Activated CD8-positive, alpha-beta memory T cell treated with anti-CD3 and anti-CD28 coated beads, Interleukin-2, amount 50 U/mL, for 24 hours (primary cell): ENCODE results near the gene KLHL2.
"Not testable (repeated sequence)": the region's sequence is repeated elsewhere in the genome, so short reads cannot be mapped to it uniquely, and the experiment has no call there.

Experiments used
- DNase-seq: peaks from one replicate; pipeline ENCODE4 v3.0.0-alpha.2; 2020; ENCODE audit errors: extremely low read depth

Gene KLHL2

DNA sequence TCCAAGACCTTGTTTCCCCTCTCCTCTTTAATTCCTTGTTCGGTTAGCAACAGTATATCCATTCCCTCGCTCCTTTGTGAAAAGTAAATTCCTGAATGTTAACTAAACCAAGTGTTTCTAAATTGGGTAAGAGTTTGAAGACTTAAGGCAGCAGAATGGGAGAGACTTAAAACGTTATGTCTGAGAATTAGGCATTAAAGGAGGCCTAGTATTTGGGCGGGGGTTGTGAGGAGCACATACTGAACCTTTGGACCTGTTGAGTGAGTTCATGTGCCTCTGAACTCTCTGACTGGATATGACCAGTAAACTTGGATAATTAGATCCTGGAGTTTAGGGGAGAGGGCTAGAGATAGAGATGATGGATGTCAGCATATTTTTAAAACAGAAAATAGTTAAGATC is 121.3 kb downstream of the KLHL2 start:
- DNase-seq: no peak

DNA sequence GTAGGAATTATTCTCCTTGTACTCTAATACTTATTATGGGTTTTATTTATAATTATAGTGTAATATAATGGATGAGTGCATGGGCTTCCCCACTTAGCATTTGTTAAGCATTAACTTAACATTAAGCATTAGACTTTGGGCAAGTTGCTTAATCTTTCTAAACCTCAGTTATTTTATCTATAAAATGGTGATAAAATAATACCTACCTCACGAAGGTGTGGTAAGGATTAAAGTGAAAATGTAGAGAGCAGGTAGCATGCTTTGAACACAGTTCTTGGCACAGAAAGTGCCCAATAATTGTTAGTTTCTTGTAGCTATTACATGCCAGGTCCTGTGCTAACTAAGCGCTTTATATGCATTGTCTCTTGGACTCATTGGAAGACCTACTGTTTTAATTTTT is 122.7 kb downstream of the KLHL2 start:
- no peak for DNase-seq

DNA sequence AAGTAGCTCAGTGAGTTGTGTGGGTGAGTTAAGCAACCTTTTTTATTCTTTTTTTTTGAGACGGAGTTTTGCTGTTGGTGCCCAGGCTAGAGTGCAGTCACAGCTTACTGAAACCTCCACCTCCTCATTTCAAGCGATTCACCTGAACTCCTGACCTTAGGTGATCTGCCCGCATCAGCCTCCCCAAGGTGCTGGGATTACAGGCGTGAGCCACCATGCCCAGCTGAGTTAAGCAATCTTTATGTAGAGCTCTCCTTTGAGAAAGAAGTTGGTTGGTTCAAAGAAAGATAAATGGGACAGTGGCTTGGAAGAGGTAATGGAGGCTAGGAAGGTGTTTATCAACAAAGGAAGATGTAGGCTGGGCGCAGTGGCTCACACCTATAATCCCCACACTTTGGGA is 123.3 kb downstream of the KLHL2 start:
- no peak for DNase-seq

DNA sequence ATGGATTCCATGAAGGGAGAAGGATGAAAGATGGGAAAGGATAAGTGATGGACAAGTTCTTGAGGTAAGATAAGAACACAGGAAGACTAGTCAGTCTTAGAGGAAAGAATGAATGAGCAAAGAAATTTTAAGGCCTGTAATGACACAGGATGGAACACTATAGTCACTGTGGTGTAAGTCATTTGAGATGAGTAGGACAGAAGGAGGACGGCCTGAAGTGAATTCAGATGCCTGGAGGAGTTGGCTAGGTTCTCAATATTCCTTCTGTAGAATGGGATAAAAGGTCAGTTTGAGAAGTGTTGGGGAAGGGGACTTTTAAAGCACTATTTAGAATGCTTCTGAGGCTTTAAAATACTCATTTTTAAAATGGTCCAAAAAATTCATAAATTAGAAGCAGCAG is 124.0 kb downstream of the KLHL2 start:
- DNase-seq: no peak

DNA sequence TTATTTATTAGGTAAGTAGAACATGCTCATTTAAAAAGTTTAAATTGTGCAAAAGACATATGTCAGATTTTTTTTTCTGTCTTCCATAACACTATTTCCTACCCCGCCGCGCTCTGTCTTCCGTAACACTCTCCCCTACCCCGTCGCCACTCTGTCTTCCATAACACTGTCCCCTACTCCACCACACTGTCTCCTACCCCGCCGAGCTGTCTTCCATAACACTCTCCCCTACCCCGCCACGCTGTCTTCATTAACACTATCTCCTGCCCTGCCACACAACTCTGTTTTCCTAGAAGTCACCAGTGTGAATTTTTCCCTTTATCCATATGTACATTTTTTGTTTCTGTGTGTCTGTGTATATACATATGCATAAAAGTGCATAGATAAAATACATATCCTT is 124.5 kb downstream of the KLHL2 start:
- DNase-seq: no peak

DNA sequence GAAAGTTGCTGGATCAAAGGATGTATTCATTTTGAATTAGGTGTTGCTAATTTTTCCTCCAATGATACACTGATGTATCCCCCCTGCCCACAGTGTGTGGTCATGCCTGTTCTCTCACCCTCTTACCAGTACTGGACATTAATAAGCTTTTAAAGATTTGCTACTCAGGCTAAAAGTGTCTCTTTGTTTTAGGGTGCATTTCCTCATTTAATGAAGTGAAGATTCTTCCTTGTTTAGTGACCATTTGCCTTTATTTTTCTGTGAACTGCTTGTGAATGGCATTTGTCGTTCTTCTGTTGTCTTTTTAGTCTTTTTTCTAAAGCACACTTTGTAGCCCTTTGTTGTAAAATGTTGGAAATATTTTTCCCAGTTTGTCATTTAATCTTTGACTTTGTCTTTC is 125.1 kb downstream of the KLHL2 start:
- DNase-seq: no peak

DNA sequence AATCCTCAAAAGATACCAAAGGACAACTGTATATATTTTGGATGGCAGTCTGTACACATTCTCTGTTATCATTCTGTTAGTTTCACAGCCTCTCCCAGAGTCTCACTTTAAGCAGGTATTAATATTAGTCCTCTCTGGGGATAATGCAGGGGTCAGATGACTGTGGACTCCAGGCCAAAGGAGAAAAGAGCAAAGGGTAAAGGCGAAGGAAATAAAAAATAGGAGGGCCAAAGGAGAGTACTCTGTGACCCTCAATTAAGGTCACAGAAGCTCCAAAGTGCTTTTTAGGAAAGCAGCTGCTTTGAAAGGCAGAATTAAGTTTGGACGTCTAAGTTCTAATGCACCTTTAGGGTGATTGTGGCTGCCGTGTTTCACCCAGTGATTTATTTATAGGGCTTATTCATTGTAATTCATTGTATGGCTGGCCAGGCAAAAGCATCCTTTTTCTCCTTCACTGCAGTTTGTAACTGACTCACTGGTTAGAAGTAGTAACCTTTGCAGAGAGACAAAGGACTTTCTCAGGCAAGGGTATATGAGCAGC is 127.9 kb downstream of the KLHL2 start:
- DNase-seq: no peak

DNA sequence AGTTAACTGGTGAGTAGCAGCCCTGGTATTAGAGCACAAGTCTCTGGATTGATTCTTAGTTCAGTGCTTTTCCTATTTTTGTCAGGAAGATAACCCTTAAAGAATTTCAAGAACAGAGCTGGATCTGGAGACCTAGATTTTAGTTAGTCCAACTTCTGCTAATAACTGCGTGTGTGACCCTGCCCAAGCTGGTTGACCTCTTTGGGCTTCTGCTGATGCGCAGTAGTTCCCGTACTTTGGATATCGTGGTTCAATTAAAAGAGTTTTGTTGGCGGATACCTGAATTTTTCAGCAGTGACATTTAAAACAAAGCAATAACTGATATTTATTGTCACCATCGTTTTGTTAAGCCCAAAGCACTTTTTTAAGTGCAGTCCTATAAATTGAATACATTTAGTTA is 129.4 kb downstream of the KLHL2 start:
- DNase-seq: no peak

DNA sequence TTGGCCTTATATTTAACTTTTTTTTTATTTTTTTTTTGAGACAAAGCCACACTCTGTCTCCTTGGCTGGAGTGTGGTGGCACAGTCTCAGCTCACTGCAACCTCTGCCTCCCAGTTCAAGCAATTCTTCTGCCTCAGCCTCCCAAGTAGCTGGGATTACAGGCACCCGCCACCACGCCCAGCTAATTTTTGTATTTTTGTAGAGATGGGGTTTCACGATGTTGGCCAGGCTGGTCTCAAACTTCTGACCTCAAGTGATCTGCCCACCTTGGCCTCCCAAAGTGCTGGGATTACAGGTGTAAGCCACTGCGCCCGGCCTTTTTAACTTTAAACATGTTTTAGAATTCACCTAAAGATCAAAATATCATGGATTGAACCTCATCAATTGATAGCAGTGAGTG is 135.0 kb downstream of the KLHL2 start:
- DNase-seq: not testable (repeated sequence)

DNA sequence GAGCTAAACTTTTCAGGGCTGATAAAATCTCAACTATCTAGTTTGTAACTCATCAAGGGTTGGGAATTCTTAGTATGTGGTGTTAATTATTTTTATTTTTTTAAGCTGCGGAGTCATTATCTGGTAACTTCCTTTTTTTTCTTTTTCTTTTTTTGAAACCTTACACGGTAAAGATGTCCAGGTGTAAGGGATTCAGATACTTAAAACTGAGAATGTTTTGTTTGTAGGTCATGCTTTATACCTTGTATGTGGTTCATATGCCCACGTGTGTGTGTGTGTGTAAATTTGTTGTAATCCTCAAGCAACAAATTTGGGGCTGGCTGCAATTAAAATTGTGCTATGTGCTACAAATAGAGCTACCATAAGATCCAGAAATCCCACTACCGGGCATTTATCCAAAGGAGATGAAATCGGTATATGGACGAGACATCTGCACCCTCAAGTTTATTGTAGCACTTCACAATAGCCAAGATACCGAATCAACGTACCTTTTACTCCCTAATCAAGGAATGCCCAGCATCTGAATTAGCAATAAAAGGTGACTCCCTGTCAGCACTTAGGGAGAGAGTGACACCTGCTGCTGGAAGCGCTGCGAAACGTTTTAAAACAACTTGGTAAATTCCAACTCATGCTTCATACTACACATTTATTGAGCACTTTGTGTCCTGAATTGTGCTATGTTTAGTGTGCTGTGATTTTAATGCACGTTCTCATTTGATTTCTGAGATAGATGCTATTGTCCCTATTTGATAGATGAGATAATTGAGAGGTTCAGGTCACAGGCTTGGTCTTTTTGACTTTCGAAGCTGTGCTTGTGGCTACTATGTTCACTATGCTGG is 136.2 kb downstream of the KLHL2 start:
- DNase-seq: no peak

DNA sequence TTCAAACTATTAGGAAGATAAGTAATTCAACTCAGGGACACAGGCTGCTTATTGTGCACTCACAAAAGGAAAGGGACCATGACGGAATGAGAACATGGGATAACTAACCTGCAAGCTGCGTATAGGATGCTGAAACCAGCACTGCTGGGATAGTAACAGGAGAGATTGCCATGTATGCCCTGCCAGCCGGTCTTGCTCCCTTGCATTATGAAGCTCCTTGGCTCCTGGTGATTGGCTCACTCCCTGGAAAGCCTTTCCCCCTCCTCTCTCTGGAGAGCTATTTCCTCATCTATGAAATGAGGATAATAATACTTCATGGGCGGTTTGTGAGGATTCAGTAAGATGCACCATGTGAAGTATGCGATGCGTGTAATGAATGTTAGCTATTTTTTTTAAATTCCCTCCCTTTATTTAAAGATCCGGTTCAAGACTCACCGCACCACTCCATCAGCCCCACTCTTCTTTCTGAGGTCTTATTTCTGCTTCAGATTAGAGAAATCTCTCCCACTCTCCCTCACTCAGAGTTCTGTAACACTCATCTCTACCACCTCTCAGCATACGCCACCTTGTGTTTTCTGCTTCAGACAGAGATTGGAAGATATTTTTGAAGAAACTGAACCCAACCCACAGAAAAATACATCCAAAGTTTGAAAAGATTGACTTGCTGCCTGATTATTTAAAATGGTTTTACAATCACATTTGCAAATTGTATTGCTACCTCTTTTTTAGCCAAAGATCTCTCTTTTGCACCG is 138.5 kb downstream of the KLHL2 start:
- DNase-seq: no peak

DNA sequence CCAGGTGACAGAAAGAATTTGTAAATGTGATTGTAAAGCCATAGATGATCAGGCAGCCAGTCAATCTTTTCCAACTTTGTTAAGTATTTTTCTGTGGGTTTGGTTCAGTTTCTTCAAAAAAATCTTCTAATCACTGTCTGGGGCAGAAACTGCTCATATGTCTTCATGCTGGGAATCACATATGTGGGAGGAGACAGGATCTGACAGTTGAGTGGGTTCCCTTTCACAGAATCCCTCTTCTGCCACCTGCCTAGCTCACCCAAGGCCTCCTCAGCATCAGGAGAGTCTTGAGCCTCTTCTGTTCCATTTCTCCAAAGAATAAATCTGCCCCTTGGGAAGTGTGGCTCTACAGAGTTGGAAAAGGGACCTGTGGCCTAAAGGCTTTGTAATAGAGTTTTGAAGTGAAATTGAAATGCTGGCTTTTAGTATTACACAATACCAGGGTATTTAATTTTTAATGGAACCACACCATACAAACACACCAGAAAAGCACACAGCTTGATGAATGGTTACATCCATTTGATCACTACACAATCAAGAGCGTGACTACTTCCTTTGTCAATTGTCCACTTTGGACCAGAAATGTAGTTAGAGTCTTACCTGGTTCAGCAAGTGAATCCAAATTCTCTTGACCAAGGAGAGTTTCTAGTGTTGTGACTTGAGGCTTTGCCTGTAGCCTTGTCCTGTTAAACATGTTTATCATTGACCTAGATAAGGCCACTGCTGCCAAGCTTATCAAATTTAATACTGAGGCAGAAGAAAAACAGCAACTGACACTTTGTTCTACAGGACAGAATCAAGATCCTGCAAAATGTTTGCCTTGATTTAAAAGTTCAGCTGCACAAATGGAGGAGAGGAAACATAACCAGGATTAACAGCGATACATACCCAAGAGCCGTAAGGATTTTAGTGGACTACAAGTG is 140.5 kb downstream of the KLHL2 start:
- DNase-seq: no peak

DNA sequence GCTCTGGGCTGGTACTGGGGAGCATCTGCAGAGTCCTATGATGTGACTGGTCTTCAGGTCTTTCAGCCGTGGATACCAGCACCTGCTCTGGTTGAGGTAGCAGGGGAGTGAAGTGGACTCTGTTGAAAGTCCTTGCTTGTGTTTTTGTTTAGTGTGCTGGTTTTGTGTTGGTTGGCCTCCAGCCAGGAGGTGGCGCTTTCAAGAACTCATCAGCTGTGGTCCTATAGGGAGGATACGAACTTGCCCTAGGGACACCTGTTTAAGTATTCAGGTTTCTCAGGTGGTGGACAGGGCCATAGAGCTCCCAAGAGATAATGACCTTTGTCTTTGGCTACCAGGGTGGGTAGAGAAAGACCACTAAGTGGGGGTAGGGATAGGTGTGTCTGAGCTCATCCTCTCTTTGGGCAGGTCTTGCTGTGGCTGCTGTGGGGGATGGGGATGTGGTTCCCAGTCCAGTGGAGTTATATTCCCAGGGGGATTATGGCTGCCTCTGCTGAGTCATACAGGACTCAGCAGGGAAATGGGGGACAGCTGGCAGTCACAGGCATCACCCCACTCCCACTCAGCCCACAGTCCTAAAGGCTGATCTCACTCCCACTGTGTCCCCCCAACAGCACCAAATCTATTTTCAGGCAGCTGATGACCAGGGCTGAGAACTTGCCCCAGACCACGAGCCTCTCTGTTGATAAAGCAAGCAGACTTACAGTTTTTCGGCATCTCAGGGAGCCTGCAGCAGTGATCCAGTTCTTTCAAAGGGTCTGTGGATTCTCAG is 144.2 kb downstream of the KLHL2 start:
- DNase-seq: no peak

DNA sequence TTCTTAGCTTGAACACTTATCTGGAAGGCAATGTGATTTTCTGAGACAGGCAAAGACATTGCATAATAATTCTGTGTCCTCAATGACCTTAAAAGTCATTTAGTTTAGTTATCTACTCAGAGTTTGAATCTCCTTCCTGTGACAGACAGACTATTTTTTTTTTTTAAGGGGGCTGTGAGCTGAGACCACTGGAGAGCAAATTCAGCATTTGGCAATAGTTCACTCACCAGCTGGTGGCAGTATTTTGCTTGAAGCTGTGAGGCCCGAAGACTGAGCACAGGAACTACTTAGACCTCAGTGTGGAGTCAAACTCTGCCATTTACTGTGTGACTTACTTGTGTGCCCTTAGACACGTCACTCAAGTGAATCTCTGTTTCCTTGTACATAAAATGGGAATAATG is 148.5 kb downstream of the KLHL2 start:
- DNase-seq: no peak

DNA sequence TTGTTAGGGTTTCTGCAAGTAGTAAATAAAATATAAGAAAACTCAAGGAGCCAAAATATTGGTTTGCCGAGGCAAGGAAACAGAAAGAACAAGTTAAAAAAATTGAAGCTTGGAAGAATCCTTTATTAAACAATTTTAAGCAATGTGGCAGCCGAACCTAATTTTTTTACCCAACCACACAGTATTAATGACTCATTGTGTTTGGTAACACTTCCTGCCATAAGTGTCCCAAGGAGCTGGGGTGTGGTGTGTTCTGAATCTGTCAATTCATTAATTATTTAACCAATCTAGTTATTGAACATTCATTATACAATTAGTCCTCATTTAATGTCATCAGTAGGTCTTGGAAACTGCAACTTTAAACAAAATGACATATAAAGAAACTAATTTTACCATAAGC is 152.1 kb downstream of the KLHL2 start:
- no peak for DNase-seq

DNA sequence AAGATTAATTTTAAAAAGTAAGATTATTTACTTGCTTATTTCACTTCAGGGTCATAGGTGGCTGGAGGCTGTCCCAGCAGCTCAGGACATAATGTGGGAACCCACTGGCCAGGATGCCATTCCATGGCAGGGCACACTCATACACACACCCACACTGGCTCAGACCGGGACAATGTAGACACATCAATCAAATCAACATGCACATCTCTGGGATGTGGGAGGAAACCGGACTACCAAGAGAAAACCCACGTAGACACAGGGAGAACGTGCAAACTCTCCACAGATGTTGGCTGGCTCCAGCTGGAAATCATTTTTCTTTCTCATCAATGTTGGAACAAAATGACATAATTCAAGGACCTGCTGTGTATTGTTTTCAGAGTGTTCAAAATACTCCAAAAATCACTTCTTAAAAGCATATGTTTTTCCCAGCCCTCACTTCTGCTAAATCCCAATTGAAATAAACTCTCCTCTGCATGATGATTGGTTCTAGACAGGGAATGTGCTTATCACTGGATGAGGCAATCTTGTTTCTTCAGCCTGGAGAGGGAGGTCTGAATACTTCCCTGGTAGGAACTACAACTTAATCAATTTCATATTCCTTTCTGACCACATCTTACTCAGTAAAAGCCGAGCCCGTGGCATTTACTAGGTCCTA is 152.8 kb downstream of the KLHL2 start:
- no peak for DNase-seq

DNA sequence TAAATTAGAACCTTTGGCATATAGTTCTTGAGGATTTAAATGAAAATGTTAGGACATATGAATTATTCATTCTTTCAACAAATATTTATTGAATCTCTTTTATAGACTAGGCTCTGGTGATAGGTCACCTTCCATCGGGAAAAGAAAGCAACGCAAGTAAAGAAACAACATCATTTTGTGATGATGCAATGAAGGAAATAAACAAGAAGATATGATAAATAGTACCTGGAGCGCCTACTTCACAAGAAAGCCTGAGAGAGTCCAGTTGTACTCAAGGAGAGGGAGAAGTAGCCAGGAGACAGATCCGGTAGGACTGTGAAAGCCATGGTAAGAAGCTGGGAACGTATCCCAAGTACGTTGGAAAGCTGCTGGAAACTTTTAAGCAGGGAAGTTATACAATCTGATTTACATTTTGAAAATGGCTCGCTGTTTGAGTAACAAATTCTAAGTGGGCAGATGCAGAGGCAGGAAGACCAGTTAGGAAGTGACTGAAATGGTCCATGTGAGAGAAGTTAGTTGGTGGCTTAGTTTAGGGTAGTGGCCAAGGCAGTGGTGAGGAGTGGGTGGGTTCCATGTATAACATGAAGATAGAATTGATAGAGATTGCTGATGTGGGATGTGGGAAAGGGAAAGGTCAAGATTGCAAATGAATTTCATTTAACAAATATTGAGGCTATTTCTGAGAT is 153.8 kb downstream of the KLHL2 start:
- DNase-seq: no peak

DNA sequence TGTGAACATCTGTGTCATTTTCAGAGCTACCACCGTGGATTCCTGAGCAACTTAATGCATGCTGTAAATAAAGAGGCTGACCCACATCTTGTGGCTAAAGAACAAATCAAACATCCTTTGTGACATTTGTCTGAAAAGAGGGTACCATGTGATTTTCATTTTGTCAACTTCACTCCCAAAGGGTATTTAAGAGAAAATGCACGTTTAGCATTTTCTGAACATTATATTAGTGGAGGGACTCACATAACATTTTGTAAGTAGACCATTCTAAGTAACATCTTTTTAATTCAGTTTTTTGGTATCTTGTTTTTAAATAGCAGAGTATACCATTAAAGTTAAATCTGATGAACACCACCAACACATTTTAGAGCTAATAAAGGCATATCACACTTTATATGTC is 154.4 kb downstream of the KLHL2 start:
- DNase-seq: no peak

DNA sequence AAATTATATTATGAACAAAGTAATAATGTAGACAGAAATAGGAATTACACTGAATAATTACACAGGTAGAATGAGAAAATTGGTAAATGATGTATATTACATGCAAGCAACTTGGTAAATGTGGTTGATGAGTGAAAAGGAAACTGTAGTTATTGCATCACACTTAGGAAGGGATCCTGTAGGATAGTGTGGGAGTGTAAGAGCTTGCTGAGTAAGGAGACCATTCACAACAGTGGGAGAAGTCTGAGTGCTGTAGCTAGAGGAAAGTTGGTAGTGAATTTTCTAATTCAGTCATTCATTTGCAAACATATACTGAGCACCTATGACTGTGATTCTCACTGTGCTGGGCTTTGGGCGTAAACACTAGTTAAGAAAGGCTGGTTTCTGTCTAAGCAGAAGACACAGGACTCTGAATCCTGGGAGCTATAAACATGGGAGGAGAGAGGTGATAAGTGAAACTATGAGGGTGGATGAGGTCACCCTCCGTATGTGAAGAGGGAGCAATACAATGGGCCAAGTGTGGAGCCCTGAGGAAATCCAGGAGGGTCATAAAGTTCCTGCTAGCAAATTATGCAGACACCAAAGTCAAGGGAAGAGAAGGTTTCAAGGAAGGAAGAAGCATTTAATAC is 157.2 kb downstream of the KLHL2 start:
- no peak for DNase-seq

DNA sequence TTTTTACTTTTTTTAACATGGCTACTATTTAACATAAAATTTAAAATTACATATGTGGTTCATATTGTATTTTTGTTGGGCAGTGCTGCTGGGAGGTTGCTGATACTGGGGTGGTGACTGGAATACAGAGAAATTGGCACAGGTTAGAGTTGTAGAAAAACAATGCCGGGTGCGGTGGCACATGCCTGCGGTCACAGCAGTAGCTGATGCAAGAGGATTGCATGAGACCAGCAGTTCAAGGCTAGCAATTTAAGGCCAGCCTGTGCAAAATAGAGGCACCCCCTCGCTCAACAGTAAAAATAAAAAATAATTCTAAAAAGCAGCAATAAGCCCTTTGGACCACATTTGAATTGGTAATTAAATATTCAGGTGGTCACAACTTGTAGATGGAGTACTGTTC is 159.7 kb downstream of the KLHL2 start:
- DNase-seq: no peak
